B cell (primary cell): Measurements from ENCODE around the gene CAP2. TPM values are rescaled to one million over a fixed set of nuclear protein-coding genes. Genes with fewer than 3 reads are reported as not detected.

Experiments used
- ATAC-seq: fragments of 200-7000 bp; cut with Tn5 transposase; one replicate; pipeline ENCODE4 v1.10.0; 2021; ENCODE audit warnings: low read depth, mild to moderate bottlenecking, moderate number of reproducible peaks, moderate library complexity
- CTCF ChIA-PET: fragments of 350-600 bp; sonication (Branson Sonifier 250); formaldehyde crosslinking; loops from one replicate; lab custom pipeline; 2021; ENCODE audit warnings: antibody characterized with exemption, inconsistent platforms; lab: Charles Lee
- POLR2A ChIA-PET: fragments of 350-600 bp; sonication (Branson Sonifier 250); formaldehyde crosslinking; loops from one replicate; lab custom pipeline; 2021; ENCODE audit warnings: antibody characterized with exemption; lab: Charles Lee
- DNase-seq: peaks from one replicate; pipeline ENCODE4 v3.0.0; 2013
- H2AFZ ChIP-seq: 2 replicates; pipeline ENCODE4 v1.6.1; 2012; ENCODE audit warnings: mild to moderate bottlenecking, low read depth, low read length; ENCODE audit not compliant: insufficient read depth, poor library complexity, severe bottlenecking
- H3K27ac ChIP-seq, 2 donors: 1 replicate in 1 of 2; 2 replicates in 1 of 2; pipeline ENCODE4 v1.5.1; 2012 to 2013; ENCODE audit warnings: low read length in 2 of 2, mild to moderate bottlenecking in 2 of 2, moderate library complexity in 1 of 2
- H3K27me3 ChIP-seq, 4 experiments: fragments of 200-600 bp in 1 of 4; sonication (generic) in 1 of 4; replicated peaks in 1 of 4; 1 replicate in 2 of 4; 2 replicates in 2 of 4; pipeline versions ENCODE4 v1.6.1 to v1.7.0; 2013 to 2016; ENCODE audit warnings: low read length in 3 of 4, mild to moderate bottlenecking in 2 of 4, mixed read lengths in 1 of 4, moderate library complexity in 1 of 4; ENCODE audit not compliant: insufficient read depth in 4 of 4, control insufficient read depth in 3 of 4; ENCODE audit errors: control extremely low read depth in 1 of 4
- H3K36me3 ChIP-seq, 2 experiments: replicated peaks in 1 of 2; 1 replicate in 1 of 2; 2 replicates in 1 of 2; pipeline versions ENCODE4 v1.6.1 to v1.7.1; 2013; ENCODE audit warnings: low read length in 1 of 2; ENCODE audit not compliant: insufficient read depth in 2 of 2, control insufficient read depth in 1 of 2; ENCODE audit errors: control extremely low read depth in 1 of 2, extremely low read depth in 1 of 2
- H3K4me1 ChIP-seq, 2 donors: fragments of 200-600 bp in 1 of 2; sonication (generic) in 1 of 2; 1 replicate in 1 of 2; 2 replicates in 1 of 2; pipeline versions ENCODE4 v1.5.1 to v1.6.1; 2013 to 2017; ENCODE audit warnings: low read length in 2 of 2; ENCODE audit not compliant: control insufficient read depth in 2 of 2, insufficient read depth in 2 of 2
- H3K4me2 ChIP-seq: replicated peaks from 2 replicates; pipeline ENCODE3; 2012; ENCODE audit warnings: mild to moderate bottlenecking, low read depth, low read length; ENCODE audit not compliant: poor library complexity, severe bottlenecking
- H3K4me3 ChIP-seq, 5 experiments: fragments of 200-600 bp in 1 of 5; sonication (generic) in 1 of 5; 1 replicate in 3 of 5; 2 replicates in 2 of 5; pipeline versions ENCODE4 v1.5.1 to v1.7.0; 2011 to 2016; ENCODE audit warnings: low read length in 4 of 5, mild to moderate bottlenecking in 4 of 5, low read depth in 2 of 5, control low read depth in 1 of 5, moderate library complexity in 1 of 5; ENCODE audit not compliant: insufficient read depth in 1 of 5; ENCODE audit errors: control extremely low read depth in 1 of 5, extremely low read depth in 1 of 5
- H3K79me2 ChIP-seq: fragments of 200-600 bp; sonication (generic); one replicate; pipeline ENCODE4 v1.6.0; 2016; ENCODE audit warnings: low read length; ENCODE audit not compliant: control insufficient read depth, insufficient read depth
- H3K9ac ChIP-seq: fragments of 200-600 bp; sonication (generic); 2 replicates; pipeline ENCODE4 v1.6.1; 2017; ENCODE audit warnings: mild to moderate bottlenecking, low read length, moderate library complexity
- H3K9me3 ChIP-seq, 3 donors: one replicate each; pipeline versions ENCODE4 v1.6.1 to v1.7.1; 2013; ENCODE audit warnings: low read length in 2 of 3; ENCODE audit not compliant: control insufficient read depth in 2 of 3, insufficient read depth in 1 of 3; ENCODE audit errors: control extremely low read depth in 1 of 3
- H4K20me1 ChIP-seq: 2 replicates; pipeline ENCODE4 v1.6.0; 2012; ENCODE audit warnings: mild to moderate bottlenecking, low read length; ENCODE audit not compliant: insufficient read depth, control insufficient read depth, poor library complexity, severe bottlenecking
- H3K27ac Mint-ChIP-seq: one replicate; pipeline ENCODE4 v1.8.0; 2021; ENCODE audit warnings: mixed read lengths
- H3K27me3 Mint-ChIP-seq: one replicate; pipeline ENCODE4 v1.8.0; 2021; ENCODE audit warnings: mixed read lengths
- H3K4me1 Mint-ChIP-seq: one replicate; pipeline ENCODE4 v1.8.0; 2021; ENCODE audit warnings: mixed read lengths
- H3K4me3 Mint-ChIP-seq: one replicate; pipeline ENCODE4 v1.8.0; 2021; ENCODE audit warnings: mixed read lengths
- H3K9me3 Mint-ChIP-seq: one replicate; pipeline ENCODE4 v1.8.0; 2022; ENCODE audit warnings: mixed read lengths; ENCODE audit not compliant: insufficient read depth
- CTCF ChIP-seq: fragments of 200-600 bp; IDR thresholded peaks from one replicate; pipeline ENCODE4 v1.8.0; 2022; ENCODE audit warnings: antibody characterized with exemption, mild to moderate bottlenecking
- EZH2 ChIP-seq: IDR thresholded peaks from 2 replicates; pipeline ENCODE4 v1.6.1; 2012; ENCODE audit warnings: borderline replicate concordance, low read depth, mild to moderate bottlenecking, moderate library complexity, low read length; ENCODE audit not compliant: insufficient read depth, poor library complexity, severe bottlenecking
- WGBS: methylation state at CpG from one replicate; pipeline ENCODE4 v1.1.5; 2013; ENCODE audit warnings: missing lambda C conversion rate; ENCODE audit not compliant: insufficient coverage; 5-methylcytosine and 5-hydroxymethylcytosine counted together
- intact Hi-C: fragments of 100-400 bp; cut with micrococcal nuclease; formaldehyde crosslinking; loops from one replicate; pipeline ENCODE4 v1.10.0; 2022
- polyA plus RNA-seq: library from polyadenylated mRNA; depleted of rRNA; stranded (reverse); fragments of >200 nt; gene quantifications from 2 replicates; pipeline ENCODE4 v1.2.3, GENCODE V29; 2012
- total RNA-seq, 2 donors: library from RNA; stranded (reverse); fragments of 120-200 nt in 1 of 2; gene quantifications; 1 replicate in 1 of 2; 2 replicates in 1 of 2; pipeline versions ENCODE4 v1.2.3 to v1.2.4, GENCODE V29; 2013 to 2022

Gene CAP2
- total and polyA plus RNA-seq, 2 donors (not counting 1 experiment from before 2014, with no cell fraction given): not detected

DNA sequence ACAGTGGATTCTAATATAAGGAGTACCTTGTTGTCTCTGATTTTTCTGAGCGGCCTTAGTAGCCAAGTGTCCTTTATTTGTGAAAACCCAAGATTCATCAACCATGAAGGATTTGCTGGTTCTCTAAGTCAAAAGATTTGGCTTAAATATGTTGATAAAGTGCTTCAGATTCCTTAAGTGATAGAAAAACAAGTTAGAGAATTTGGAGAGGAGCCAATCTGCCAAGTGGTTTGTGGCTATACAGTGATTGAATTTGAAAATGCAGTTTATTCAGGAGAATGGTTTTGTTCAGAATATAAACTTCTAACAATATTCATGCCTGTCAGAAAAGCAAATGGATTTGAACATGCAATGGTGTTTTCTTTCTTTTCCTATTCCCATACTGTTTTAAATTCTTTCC is 54.8 kb downstream of the CAP2 start:
- no peak for ATAC-seq
- POLR2A ChIA-PET: no interaction called here

DNA sequence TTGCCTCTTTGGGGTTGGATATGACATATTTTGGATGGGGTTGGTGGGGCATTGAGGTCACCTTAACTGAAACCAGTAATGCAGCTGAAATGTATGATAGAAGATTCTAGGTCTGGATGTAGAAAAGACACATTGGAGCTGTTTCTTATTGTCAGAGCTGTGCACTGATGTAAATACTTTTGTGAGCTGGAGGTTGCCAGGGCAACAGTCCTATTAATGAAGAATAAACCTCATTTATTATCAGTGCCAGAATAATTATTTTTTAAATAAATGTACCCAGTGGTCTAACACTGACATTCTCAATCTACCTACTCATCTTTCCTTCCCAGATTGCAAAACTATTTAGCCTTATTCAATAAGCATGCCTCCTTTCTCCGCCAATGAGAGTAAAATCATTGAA is 57.0 kb downstream of the CAP2 start:
- Histone ChIP-seq H3K4me3 (no peak overlapping the region), H2AFZ (no peak overlapping the region), H3K9ac (no peak overlapping the region), H4K20me1 (no peaks in the 10 kb centered on the region), H3K79me2 (no peaks in the 10 kb centered on the region), H3K9me3 (peaks cover 0 to 3% (median 0%) of the 10 kb centered on the region in 3 donors), H3K36me3 (no peaks in the 10 kb centered on the region), H3K27ac (no peak overlapping the region), H3K4me1 (peaks cover 0 to 11% of the 10 kb centered on the region in 2 donors), H3K27me3 (no peaks in the 10 kb centered on the region), H3K4me2 (no peak overlapping the region)
- CTCF ChIA-PET: no interaction called here
- ATAC-seq (no peak), DNase-seq (no peak)
- no CpG with 5 or more reads among the region's 1 CpG for WGBS
- no peaks in the 10 kb centered on the region for H3K9me3 Mint-ChIP-seq
- POLR2A ChIA-PET: no interaction called here
- intact Hi-C loops: no loop called here
- TF ChIP-seq EZH2 (no peak), CTCF (no peak)
- H3K4me1 Mint-ChIP-seq: peaks cover 15% of the 10 kb centered on the region
- H3K27me3 Mint-ChIP-seq: peaks cover 21% of the 10 kb centered on the region
- H3K4me3 Mint-ChIP-seq: no peak overlapping the region
- no peak overlapping the region for H3K27ac Mint-ChIP-seq

More for the DNA sequence above, 54.8 kb downstream of the CAP2 start:
- H3K9me3 ChIP-seq: peaks cover 0 to 3% (median 0%) of the 10 kb centered on the region in 3 donors
- peaks cover 0 to 11% of the 10 kb centered on the region in 2 donors for H3K4me1 ChIP-seq
- no peaks in the 10 kb centered on the region for H3K36me3 ChIP-seq
- no peak for DNase-seq
- intact Hi-C loops: no loop called here
- no peak overlapping the region for H3K9ac ChIP-seq
- Mint-ChIP-seq H3K4me3 (no peak overlapping the region), H3K9me3 (no peaks in the 10 kb centered on the region), H3K4me1 (peaks cover 15% of the 10 kb centered on the region), H3K27me3 (peaks cover 10% of the 10 kb centered on the region), H3K27ac (no peak overlapping the region)
- no CpG with 5 or more reads among the region's 1 CpG for WGBS
- CTCF ChIA-PET: no interaction called here
- H4K20me1 ChIP-seq: no peaks in the 10 kb centered on the region
- no peaks in the 10 kb centered on the region for H3K27me3 ChIP-seq
- H2AFZ ChIP-seq: no peak overlapping the region
- H3K4me3 ChIP-seq: no peak overlapping the region
- no peak overlapping the region for H3K27ac ChIP-seq
- TF ChIP-seq CTCF (no peak), EZH2 (no peak)
- H3K4me2 ChIP-seq: no peak overlapping the region
- H3K79me2 ChIP-seq: no peaks in the 10 kb centered on the region
